Measurements from ENCODE around the gene PARP6. TPM values are rescaled to one million over a fixed set of nuclear protein-coding genes. Genes with fewer than 3 reads are reported as not detected.
A peak's percentile ranks its signal among the peaks of the same experiment; 100 is the strongest.

Gene PARP6
- total RNA-seq, 1 donor = 43.4 TPM

DNA sequence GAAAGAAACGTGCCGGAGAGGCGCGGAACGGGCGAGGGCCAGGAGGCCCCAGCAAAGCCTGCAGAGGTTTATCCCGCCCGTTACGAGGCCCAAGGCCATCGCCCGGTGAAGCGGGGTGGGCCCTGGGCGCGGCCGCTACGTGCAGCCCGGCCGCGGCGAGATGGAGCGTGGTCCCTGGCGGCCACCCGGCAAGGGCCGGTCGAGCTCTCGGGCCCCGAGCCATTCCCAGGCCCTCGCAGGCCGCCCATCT, 42.5 kb downstream of the PARP6 start:
- Histone ChIP-seq H3K4me1 (ENCODE audit: insufficient read depth, low read length) (peaks cover 46% of the 10 kb centered on the region), H3K27ac (ENCODE audit: low read depth, low read length) (peak overlapping the region; percentile 98), H2AFZ (ENCODE audit: low read length) (no peak overlapping the region), H3K4me3 (ENCODE audit: insufficient read depth, low read length) (peak overlapping the region; percentile 95), H4K20me1 (ENCODE audit: insufficient read depth, low read length) (peaks cover 18% of the 10 kb centered on the region), H3K9me3 (ENCODE audit: low read depth, low read length) (no peaks in the 10 kb centered on the region), H3K4me2 (ENCODE audit: insufficient read depth, low read length) (peak overlapping the region; percentile 98), H3K27me3 (ENCODE audit: insufficient read depth, low read length) (no peaks in the 10 kb centered on the region), H3K79me2 (ENCODE audit: insufficient read depth, low read length) (peaks cover 28% of the 10 kb centered on the region), H3K36me3 (ENCODE audit: insufficient read depth, low read length) (peaks cover 3% of the 10 kb centered on the region)
- DNase-seq (ENCODE audit: insufficient read length, low spot score, missing footprints) = no peak
- TF ChIP-seq, protein P1, sequence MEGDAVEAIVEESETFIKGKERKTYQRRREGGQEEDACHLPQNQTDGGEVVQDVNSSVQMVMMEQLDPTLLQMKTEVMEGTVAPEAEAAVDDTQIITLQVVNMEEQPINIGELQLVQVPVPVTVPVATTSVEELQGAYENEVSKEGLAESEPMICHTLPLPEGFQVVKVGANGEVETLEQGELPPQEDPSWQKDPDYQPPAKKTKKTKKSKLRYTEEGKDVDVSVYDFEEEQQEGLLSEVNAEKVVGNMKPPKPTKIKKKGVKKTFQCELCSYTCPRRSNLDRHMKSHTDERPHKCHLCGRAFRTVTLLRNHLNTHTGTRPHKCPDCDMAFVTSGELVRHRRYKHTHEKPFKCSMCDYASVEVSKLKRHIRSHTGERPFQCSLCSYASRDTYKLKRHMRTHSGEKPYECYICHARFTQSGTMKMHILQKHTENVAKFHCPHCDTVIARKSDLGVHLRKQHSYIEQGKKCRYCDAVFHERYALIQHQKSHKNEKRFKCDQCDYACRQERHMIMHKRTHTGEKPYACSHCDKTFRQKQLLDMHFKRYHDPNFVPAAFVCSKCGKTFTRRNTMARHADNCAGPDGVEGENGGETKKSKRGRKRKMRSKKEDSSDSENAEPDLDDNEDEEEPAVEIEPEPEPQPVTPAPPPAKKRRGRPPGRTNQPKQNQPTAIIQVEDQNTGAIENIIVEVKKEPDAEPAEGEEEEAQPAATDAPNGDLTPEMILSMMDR (IDR thresholded peaks at IDR 0.05; ENCODE audit: extremely low read depth, low read depth, low read length) = no peak

DNA sequence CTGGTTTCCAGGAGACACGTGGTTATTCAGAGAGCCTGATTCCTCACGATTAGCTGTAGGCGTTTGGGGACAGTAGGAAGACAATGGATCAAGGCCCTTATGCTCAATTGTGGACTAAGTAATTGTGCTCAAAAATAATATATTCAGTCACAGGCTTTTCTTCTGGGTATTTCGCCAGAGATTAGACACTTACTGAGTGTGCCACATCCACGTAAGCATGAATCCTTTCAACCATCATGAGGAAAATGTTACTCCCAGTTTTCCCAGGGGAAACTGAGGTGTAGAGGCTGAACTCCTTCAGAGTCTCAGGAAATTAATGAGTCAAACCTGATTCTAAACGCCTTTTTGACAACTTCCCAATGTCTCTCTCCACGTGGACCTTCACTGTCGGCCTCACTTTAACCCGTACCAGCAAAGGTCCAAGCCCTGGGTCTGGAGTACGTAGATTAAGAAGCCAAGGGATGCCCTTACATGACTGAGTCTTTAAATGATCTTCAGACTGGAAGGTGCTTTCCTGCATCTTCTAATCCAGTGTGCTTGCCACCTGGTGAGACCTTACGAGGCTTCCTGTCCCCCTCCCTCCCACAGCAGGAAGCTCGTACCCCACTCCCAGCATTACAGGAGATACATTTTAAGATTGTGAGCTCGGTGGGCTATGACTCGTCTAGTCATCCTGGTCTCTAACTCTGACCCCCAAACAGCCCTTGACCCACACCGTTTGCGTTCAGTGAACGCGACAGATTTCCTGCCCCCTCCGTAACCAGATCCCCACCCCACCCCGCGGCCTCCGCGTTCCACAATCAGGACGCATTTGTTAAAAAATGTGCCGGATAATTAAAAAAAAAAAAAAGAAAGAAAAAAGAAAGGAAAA, 43.0 kb downstream of the PARP6 start:
- H3K9me3 ChIP-seq (ENCODE audit: low read depth, low read length) = no peaks in the 10 kb centered on the region
- peak; percentile 92 for DNase-seq (ENCODE audit: insufficient read length, low spot score, missing footprints)
- no peak overlapping the region for H2AFZ ChIP-seq (ENCODE audit: low read length)
- H3K27ac ChIP-seq (ENCODE audit: low read depth, low read length) = peak overlapping the region; percentile 98
- peak overlapping the region; percentile 98 for H3K4me2 ChIP-seq (ENCODE audit: insufficient read depth, low read length)
- TF ChIP-seq, protein P1 (IDR thresholded peaks at IDR 0.05; ENCODE audit: extremely low read depth, low read depth, low read length) = no peak
- H3K36me3 ChIP-seq (ENCODE audit: insufficient read depth, low read length) = peaks cover 7% of the 10 kb centered on the region
- peak overlapping the region; percentile 95 for H3K4me3 ChIP-seq (ENCODE audit: insufficient read depth, low read length)
- H4K20me1 ChIP-seq (ENCODE audit: insufficient read depth, low read length) = peaks cover 22% of the 10 kb centered on the region
- no peaks in the 10 kb centered on the region for H3K27me3 ChIP-seq (ENCODE audit: insufficient read depth, low read length)
- H3K4me1 ChIP-seq (ENCODE audit: insufficient read depth, low read length) = peaks cover 50% of the 10 kb centered on the region
- H3K79me2 ChIP-seq (ENCODE audit: insufficient read depth, low read length) = peaks cover 32% of the 10 kb centered on the region

DNA sequence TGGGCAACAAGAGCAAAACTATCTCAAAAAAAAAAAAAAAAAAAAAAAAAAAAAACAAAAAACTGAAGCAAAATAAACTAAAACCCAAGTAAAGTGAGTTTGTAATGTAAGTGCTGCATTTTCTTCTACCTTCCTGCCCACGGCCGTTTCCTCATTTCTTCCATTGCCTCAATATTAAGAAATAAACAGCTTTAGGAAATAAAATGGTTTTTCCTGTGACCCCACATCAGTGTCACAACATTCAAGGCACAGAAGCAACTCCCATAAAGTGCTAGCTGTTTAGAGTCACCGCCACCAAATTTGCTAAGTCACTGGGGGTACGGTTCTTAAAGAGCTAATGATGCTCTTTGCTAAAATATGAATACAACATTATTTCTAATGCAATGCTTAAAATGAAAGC, 44.6 kb downstream of the PARP6 start:
- TF ChIP-seq, protein P1 (IDR thresholded peaks at IDR 0.05; ENCODE audit: extremely low read depth, low read depth, low read length) = no peak
- peak overlapping the region; percentile 98 for H3K4me2 ChIP-seq (ENCODE audit: insufficient read depth, low read length)
- no peak overlapping the region for H2AFZ ChIP-seq (ENCODE audit: low read length)
- H3K27me3 ChIP-seq (ENCODE audit: insufficient read depth, low read length) = no peaks in the 10 kb centered on the region
- H3K79me2 ChIP-seq (ENCODE audit: insufficient read depth, low read length) = peaks cover 45% of the 10 kb centered on the region
- DNase-seq (ENCODE audit: insufficient read length, low spot score, missing footprints) = no peak
- peak overlapping the region; percentile 95 for H3K4me3 ChIP-seq (ENCODE audit: insufficient read depth, low read length)
- peaks cover 21% of the 10 kb centered on the region for H3K36me3 ChIP-seq (ENCODE audit: insufficient read depth, low read length)
- H3K27ac ChIP-seq (ENCODE audit: low read depth, low read length) = peak overlapping the region; percentile 98
- peaks cover 37% of the 10 kb centered on the region for H4K20me1 ChIP-seq (ENCODE audit: insufficient read depth, low read length)
- no peaks in the 10 kb centered on the region for H3K9me3 ChIP-seq (ENCODE audit: low read depth, low read length)
- H3K4me1 ChIP-seq (ENCODE audit: insufficient read depth, low read length) = peaks cover 64% of the 10 kb centered on the region

DNA sequence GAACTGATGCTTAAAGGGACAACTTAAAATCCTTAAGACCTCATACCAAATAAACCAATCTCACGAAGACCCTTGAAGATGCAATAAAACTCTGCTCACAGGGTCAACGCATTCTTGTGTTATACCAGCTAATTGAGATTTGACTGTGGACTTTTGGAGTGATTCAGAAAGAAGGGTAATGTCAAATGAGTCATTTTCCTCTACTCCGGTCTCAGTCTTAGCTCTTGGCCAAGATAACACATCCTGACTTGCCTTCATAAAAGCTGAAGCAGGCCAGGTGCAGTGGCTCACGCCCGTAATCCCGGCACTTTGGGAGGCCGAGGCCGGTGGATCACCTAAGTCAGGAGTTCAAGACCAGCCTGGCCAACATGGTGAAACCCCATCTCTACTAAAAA, 45.2 kb downstream of the PARP6 start:
- TF ChIP-seq, protein P1 (IDR thresholded peaks at IDR 0.05; ENCODE audit: extremely low read depth, low read depth, low read length) = no peak
- Histone ChIP-seq H3K36me3 (ENCODE audit: insufficient read depth, low read length) (peaks cover 27% of the 10 kb centered on the region), H3K4me2 (ENCODE audit: insufficient read depth, low read length) (peak overlapping the region; percentile 98), H2AFZ (ENCODE audit: low read length) (no peak overlapping the region), H3K4me3 (ENCODE audit: insufficient read depth, low read length) (peak overlapping the region; percentile 95), H4K20me1 (ENCODE audit: insufficient read depth, low read length) (peaks cover 43% of the 10 kb centered on the region), H3K4me1 (ENCODE audit: insufficient read depth, low read length) (peaks cover 64% of the 10 kb centered on the region), H3K9me3 (ENCODE audit: low read depth, low read length) (no peaks in the 10 kb centered on the region), H3K79me2 (ENCODE audit: insufficient read depth, low read length) (peaks cover 50% of the 10 kb centered on the region), H3K27ac (ENCODE audit: low read depth, low read length) (peak overlapping the region; percentile 98), H3K27me3 (ENCODE audit: insufficient read depth, low read length) (no peaks in the 10 kb centered on the region)
- peak; percentile 92 for DNase-seq (ENCODE audit: insufficient read length, low spot score, missing footprints)
